GM12891 (cell line): ENCODE data around the gene SPO11.
A peak's percentile ranks its signal among the peaks of the same experiment; 100 is the strongest.

Source experiments
- DNase-seq: peaks from one replicate; pipeline ENCODE4 v3.0.0; 2011; ENCODE audit warnings: low spot score; ENCODE audit not compliant: insufficient read length
- FAIRE-seq: peaks from 2 replicates; lab custom pipeline; 2011; peaks lifted over from hg19 to GRCh38; lab: Jason Lieb, UNC
- PAX5 ChIP-seq: IDR thresholded peaks from 2 replicates; pipeline ENCODE4 v1.6.1; 2011; ENCODE audit warnings: low read length, moderate library complexity, mild to moderate bottlenecking; ENCODE audit not compliant: insufficient read depth, severe bottlenecking
- POLR2A ChIP-seq: IDR thresholded peaks from 2 replicates; pipeline ENCODE4 v1.6.1; 2011; ENCODE audit warnings: low read depth, low read length, control low read depth
- POLR2AphosphoS5 ChIP-seq: IDR thresholded peaks from 2 replicates; pipeline ENCODE4 v1.6.1; 2011; ENCODE audit warnings: low read depth, low read length, control low read depth
- POU2F2 ChIP-seq: IDR thresholded peaks from 2 replicates; pipeline ENCODE4 v1.6.1; 2011; ENCODE audit warnings: low read depth, mild to moderate bottlenecking, control low read depth, low read length, moderate library complexity
- SPI1 ChIP-seq: IDR thresholded peaks from 2 replicates; pipeline ENCODE4 v1.6.1; 2011; ENCODE audit warnings: low read depth, low read length, control low read depth
- TAF1 ChIP-seq: IDR thresholded peaks from 2 replicates; pipeline ENCODE4 v1.6.1; 2011; ENCODE audit warnings: low read depth, low read length, control low read depth

The SPO11 gene

DNA sequence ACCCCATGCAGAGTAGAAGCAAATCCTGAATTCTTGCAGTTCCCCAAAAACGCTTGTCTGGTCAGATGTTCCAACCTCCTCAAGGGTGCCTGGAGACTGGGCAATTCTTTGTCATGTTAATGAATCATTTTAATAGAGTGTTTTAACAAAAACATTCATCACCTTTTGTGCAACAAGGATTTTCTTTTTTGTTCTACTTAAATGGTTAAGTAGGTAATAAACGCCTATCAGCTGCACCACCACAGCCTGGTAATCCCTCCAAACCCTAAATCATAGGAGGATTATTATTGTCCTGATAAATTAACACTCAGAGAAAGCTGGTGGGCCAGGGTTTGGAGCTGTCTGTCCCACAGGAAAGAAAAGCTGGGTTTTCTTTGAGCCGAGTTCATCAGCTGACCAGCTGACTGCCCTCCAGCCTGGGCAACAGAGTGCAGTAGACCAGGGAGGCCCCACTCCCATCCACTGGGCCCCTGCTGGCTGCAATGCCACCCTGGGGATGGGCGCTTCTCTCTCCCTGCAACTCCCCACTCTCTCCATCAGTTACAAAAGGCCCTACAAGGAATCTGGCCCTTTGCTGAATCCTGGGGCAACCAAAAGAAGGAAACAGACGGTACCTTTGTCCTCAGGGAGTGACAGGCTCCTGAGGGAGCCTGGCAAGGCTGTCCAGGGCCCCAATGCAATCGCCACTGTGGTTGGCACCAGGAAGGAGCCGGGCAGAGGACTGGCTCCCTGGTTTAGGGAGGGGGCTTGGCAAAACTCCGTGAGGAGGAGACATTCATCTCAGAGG is 40.0 kb upstream of the SPO11 start:
- no peak for DNase-seq
- FAIRE-seq = no peak
- TF ChIP-seq TAF1 (no peak), POLR2AphosphoS5 (no peak), SPI1 (no peak), PAX5 (no peak), POLR2A (no peak)

DNA sequence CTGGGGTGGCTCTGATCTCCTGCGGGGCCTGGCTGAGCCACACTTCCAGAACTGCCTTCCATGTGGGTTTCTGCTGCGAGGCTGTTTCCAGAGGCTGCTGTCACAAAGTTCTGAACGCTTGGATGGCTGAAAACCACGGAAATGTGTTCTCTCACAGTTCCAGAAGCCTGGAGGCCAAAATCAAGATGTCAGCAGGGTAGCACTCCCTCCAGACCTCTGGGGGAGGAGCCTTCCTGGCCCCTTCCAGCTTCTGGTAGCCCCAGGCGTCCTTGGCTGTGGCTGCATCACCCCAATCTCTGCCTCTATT is 39.5 kb upstream of the SPO11 start:
- TF ChIP-seq POLR2A = no peak
- no peak for TF ChIP-seq SPI1
- no peak for TF ChIP-seq PAX5
- no peak for TF ChIP-seq TAF1
- TF ChIP-seq POU2F2 = no peak
- TF ChIP-seq POLR2AphosphoS5 = no peak
- DNase-seq (no peak), FAIRE-seq (no peak)

DNA sequence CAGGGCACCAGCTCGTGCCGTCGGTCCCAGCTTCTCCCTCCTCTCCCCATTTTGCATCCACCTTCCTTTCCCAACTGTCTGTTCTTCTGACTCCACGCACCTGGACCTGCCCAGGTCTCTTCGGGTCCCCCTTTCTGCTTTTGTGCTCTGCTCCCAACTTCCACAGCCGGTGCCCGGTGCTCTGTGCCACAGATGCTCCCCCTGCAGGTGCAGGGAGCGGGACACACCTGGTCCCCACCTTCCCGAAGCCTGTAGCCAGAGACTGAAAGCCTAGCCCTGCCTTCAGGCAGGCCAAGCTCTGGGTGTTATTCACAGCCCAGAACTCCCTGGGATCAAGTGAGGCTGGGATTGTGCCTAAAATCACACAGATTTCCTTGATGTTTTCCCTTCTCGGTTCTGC is 38.6 kb upstream of the SPO11 start:
- TF ChIP-seq PAX5 = no peak
- TF ChIP-seq SPI1 = no peak
- TF ChIP-seq POLR2A = no peak
- FAIRE-seq (no peak), DNase-seq (no peak)

DNA sequence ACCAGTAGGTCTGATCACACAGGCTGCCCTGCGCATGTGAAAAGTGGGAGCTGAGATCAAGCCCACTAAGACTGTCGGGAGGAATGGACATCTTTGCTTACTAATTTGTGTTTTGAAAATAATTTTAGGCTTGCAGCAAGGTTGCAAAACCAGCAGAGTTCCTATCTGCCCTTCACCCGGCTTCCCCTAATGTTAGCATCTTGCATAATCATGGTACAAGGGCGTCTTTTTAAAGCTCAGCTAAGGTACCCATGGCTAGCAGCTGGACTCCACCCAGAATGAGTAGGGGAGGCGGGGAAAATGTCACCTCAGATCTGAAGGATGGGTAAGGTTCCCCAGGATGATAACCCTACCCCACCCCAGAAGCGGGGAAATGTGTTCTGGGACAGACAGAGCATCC is 37.9 kb upstream of the SPO11 start:
- TF ChIP-seq TAF1 (no peak), SPI1 (no peak), POLR2A (no peak), POLR2AphosphoS5 (no peak), POU2F2 (no peak), PAX5 (no peak)
- DNase-seq (no peak), FAIRE-seq (no peak)

DNA sequence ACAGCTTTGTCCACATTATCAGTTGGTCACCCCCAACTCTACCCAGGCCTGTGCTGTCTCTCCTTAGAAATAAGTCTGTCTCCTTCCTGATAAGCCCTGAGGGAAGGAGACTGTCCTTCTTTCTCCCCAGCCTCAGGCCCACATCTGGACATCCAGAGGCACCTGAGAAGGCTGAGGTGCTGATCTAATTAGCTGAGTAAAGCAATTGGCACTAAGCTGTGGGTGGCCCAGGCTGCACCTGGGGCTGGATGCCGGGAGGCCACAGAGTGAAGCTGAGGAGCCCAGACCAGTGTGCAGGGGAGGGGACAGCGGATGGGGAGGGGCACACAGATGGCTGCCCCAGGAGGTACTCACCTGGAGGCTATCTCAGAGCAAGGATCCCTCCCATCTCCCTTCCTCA is 37.0 kb upstream of the SPO11 start:
- no peak for FAIRE-seq

DNA sequence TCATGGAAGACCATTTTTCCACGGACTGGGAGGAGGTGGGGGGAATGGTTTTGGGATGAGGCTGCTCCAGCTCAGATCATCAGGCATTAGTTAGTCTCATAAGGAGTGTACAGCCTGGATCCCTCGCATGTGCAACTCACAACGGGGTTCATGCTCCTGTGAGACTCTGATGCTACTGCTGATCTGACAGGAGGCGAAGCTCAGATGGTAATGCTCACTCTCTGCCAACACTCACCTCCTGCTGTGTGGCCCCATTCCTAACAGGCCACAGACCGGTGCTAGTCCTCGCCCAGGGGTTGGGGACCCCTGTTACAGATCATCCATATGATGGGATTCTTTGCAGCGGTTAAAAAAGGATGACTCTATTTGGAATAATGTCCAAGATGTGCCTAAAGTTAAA is 35.6 kb upstream of the SPO11 start:
- TF ChIP-seq TAF1 (no peak), POLR2AphosphoS5 (no peak)
- DNase-seq (no peak), FAIRE-seq (no peak)

More for the DNA sequence above, 37.0 kb upstream of the SPO11 start:
- no peak for DNase-seq
- no peak for TF ChIP-seq POLR2A
- TF ChIP-seq PAX5 = no peak
- no peak for TF ChIP-seq TAF1
- no peak for TF ChIP-seq SPI1
- no peak for TF ChIP-seq POLR2AphosphoS5
- TF ChIP-seq POU2F2 = no peak

DNA sequence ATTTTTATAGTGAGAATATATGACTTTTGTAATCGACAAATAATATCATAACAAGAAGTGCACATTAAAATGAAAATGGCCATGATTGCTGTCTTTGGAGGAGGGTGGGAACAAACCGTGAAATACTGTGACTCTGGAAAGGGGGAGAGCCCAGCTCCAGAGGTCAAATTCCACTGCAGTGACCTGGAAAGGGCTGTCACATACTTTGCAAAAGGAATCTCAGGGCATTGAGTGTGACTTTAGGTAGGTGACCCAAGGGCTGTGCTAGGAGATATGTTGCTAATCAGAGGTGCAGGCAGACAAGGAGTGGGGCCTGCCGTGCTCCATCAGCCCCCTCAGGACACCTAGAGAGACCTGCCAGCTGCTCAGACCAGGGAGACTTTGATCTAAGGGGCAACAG is 35.1 kb upstream of the SPO11 start:
- no peak for FAIRE-seq
- TF ChIP-seq TAF1 = no peak
- TF ChIP-seq POU2F2 = no peak
- no peak for TF ChIP-seq PAX5
- no peak for TF ChIP-seq POLR2A
- no peak for TF ChIP-seq POLR2AphosphoS5
- no peak for TF ChIP-seq SPI1
- DNase-seq = no peak

DNA sequence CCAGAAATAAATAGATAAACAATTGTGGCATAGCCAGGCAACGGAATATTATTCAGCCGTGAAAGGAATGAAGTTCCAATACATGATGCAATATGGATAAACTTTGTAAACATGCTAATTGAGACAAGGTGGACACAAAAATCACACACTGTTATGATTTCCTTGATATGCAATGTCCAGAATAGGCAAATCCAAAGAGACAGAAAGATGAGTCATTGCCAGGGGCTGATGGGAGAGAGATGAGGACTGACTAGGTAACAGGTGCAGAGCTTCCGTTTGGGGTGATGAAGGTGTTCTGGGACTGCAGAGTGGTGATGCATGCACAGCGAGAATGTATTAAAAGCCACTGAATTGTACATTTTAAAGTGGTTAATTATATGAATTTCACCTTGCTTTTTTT is 31.1 kb upstream of the SPO11 start:
- DNase-seq (no peak), FAIRE-seq (no peak)
- no peak for TF ChIP-seq POLR2A
- no peak for TF ChIP-seq TAF1

DNA sequence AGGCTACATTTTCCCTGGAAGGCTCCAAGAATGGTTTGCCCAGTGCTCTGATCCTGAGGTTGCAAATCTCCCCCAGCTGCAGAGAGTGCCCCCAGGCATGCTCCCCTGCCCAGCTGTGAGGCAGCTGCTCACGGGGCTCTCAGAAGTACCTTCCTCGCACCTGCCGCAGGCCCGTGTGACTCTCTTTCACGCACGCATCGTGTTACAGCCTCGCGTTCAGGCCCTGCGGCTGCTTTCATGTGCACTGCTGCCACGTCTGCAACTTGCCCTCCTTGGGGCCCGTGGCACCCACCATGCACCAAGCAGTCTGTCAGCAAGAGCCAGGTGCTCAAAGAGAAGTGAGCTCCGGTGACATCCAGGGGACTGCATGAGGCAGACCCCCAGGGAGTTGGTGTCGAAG is 28.6 kb upstream of the SPO11 start:
- FAIRE-seq (no peak), DNase-seq (no peak)
- TF ChIP-seq POLR2A = no peak
- TF ChIP-seq PAX5 = no peak
- TF ChIP-seq POU2F2 = no peak
- no peak for TF ChIP-seq TAF1
- no peak for TF ChIP-seq POLR2AphosphoS5
- no peak for TF ChIP-seq SPI1

DNA sequence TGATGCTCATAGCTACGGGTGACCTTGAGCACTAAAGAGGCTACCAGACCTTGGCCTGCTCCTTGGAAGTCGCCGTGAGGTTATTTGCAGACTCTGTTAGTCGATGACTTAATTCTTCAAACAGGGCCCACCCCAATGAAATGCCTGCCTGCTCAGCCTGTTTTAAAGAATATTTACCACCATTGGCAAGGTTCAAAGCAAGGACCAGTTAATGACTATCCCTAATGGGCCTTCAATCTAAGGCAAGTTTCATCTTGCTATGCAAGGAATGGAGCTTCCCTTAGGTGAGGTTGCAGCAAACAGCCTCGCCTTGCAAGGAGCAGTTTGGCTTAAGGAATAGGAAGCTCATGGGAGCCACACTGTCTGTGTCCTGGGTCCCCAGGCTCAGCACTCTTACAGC is 22.9 kb upstream of the SPO11 start:
- no peak for TF ChIP-seq POLR2A
- no peak for TF ChIP-seq POLR2AphosphoS5
- TF ChIP-seq PAX5 = no peak
- no peak for TF ChIP-seq TAF1
- no peak for TF ChIP-seq POU2F2
- no peak for TF ChIP-seq SPI1
- no peak for DNase-seq
- FAIRE-seq = no peak

DNA sequence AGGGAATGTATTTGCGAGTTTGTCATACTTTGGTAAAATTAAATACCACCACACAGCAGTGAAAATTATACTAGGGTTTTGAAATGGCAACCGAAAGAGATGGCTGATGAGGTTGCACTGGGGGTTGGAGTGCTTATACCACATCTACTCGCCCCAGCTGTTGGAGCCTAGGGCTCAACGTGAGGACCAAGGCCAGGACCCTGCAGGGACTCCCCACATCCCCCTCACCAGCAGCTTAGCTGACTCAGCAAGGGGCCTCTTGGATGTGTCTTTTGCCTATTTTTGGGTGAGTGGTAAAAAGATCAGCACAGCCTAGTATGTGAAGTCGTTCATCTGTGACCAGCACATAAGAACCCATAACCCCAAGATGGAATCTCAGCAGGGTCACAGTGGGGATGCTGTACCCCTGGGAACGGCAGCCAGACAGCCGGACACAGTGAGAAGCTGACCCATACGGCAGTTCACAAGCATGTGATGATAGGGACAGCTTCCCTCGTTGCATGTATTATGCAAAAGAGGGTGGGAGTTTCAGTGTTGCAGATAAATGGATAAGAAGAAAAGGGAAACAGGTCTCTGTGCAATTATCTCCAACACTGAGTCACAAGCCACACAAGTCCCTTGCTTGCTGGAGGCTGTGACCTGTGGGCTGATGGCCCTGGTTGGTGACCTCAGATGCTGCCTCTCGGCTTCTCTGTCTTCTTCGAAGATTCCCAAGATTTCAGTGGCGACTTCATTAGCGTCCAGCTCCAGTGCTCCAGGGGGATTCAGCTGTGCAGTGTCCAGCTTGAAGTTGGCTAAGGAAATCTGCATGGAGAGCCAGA is 20.9 kb upstream of the SPO11 start:
- TF ChIP-seq POU2F2 = peak; percentile 50; the same call in 1 of the 2 replicates
- no peak for TF ChIP-seq SPI1
- TF ChIP-seq POLR2A = no peak
- TF ChIP-seq PAX5 = no peak
- no peak for TF ChIP-seq TAF1
- TF ChIP-seq POLR2AphosphoS5 = no peak
- no peak for FAIRE-seq
- DNase-seq = no peak
